NCI-H187 treated with DMSO at 0.1 percent for 48 hours (cell line): ENCODE data around the gene CCL22.
"Not testable (repeated sequence)": the region's sequence is repeated elsewhere in the genome, so short reads cannot be mapped to it uniquely, and the experiment has no call there.

Source experiments
- DNase-seq: peaks from one replicate; lab custom pipeline; 2025; lab: John Stamatoyannopoulos, UW

The CCL22 gene, protein sequence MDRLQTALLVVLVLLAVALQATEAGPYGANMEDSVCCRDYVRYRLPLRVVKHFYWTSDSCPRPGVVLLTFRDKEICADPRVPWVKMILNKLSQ

DNA sequence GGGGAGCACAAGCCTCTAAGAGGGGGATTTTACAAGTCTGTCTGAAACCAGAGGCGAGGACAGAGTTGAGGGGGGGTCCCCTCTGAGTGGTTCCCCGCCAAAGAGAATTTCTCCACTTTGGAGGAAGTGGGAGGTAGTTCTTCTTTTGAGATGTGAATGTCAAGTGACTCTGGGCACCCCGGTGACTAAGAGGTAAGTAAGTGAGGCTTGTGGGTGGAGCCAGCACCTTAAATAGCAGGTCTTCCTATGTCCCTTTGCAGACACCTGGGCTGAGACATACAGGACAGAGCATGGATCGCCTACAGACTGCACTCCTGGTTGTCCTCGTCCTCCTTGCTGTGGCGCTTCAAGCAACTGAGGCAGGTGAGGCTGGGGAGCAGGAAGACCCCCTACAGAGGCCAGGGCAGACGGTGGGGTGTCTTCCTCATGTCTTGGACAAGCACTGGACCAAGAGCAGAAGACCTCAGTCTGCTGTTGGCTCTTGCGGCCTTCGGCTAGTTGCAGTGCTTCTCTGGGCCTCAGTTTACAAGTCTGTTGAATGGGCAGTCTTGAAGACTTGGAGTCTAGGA is at the start of gene CCL22:
CCL22 (plus strand) TSS at position 257 of the 569 bp plus-strand sequence; CDS start at position 291, 34 bp downstream.
- no peak for DNase-seq

GRCh38 chr16:57310801-57311200 is 47.8 kb upstream of the CCL22 start:
- DNase-seq, result no peak

GRCh38 chr16:57313509-57313908 is 45.1 kb upstream of the CCL22 start:
- no peak for DNase-seq

- no peak for DNase-seq
Measured at GRCh38 chr16:57314161-57314785, 44.3 kb upstream of the CCL22 start.

DNA sequence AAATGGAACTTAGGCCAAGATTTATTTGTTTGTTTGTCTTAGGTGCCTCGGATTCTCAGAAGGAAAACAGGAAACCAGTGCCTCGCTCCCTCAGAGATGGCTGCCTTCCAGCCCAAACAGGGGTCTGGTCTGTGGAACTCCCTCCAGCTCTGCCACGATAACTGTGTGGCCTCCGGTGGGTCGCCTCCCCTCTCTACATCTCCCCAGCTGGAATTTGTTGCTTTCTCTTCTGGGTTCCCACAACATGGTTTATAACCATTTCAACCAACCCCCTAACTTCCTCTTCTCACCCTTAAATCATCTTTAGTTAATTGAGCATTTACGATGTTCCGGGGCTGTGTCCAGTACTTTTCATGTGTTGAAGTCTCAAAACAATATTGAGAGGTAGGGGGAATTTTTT is 43.2 kb upstream of the CCL22 start:
- no peak for DNase-seq

DNA sequence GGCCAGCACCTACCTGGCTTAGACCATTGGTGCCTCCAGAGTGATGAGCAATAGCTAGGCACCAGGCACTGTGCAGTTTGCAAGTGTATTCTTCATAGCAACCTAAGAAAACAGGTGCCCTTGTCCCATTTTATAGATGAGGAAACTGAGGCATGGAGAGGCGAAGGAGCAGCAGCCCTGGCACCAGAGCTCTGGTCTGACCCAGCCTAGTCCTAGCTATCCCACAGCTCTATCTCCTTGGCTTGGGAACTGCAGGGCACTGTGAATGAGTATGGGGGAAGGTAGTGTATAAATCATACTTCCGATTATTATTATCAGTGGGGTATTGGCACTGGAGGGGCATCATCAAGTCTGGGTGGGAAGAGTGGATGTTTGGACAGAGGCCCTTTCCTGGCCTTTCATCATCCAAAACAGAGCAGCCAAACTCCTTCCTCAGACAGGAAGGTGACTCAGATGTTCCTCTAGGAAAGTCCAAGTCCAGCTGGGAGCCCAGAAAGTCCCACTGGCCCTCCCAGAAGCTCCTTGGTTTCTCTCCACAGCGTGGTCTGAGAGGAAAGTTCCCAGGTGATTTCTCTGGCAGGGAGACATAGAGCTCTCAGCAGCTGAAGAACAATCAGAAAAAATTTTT is 42.1 kb upstream of the CCL22 start:
- DNase-seq, result no peak

DNA sequence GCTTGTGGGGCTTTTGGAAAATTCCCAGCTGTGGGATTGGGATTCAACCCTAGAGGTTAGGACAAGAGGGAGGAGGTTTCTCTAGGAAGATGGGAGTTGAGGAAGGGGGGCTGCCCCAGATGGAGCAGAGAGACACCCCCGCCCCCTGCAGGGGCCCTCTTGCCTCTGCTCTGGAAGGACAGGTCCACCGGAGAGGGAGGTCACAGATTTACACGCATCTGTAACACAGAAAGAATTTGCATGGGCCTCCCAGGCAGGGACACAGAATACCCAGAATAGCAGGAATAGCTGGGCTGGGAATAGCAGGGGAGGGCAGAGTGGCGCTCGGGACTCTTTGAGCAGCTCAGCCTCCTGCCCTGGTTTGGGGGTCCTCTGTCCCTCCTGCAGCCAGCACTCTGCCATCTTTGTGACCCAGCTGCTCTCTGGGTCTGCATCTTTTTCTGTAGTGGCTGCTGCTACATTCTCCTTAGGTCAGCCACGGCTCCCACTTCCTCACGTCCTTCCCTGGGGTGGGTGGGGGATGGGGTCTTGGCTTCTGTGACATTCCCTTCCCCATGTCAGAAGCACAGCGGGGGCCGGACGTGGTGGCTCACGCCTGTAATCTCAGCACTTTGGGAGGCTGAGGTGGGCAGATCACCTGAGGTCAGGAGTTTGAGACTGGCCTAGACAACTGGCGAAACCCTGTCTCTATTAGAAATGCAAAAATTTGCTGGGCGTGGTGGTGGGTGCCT is 40.2 kb upstream of the CCL22 start:
- no peak for DNase-seq

DNA sequence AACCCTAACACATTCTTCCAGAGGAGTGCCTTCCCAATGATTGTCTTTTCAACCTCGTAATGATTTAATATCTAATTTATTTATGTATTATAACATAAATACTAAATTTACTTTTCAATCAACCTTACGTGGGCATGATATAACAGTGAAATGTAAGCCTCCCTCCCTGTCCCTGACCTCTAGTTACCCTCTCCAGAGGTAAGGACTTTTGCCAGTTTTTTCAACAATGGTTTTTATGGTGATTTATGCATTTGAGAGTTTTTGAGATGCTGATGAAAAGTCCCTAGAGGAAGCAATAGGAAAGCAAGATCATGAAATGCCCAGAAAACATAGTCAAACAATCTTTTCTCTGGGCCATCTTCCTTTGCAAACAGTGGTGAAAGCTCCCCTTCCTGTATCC is 38.9 kb upstream of the CCL22 start:
- no peak for DNase-seq

DNA sequence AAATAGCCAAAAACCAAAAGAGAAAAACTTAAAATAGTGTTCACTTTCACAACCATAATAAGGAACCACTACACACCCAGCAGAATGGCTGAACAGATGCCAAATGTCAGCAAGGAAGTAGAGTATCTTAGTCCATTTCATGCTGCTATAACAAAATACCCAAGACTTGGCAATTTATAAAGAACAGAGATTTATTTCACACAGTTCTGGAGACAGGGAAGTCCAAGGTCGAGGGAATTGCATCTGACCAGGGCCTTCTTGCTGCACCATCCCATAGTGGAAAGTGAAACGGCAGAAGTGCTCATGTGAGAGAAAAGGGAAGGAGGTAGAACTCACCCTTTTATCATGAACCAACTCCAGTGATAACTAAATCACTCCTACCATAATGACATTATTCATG is 33.8 kb upstream of the CCL22 start:
- no peak for DNase-seq

- no peak for DNase-seq
Measured at GRCh38 chr16:57325458-57325857, 33.1 kb upstream of the CCL22 start.

- no peak for DNase-seq
Measured at GRCh38 chr16:57329718-57330327, 28.8 kb upstream of the CCL22 start.

DNA sequence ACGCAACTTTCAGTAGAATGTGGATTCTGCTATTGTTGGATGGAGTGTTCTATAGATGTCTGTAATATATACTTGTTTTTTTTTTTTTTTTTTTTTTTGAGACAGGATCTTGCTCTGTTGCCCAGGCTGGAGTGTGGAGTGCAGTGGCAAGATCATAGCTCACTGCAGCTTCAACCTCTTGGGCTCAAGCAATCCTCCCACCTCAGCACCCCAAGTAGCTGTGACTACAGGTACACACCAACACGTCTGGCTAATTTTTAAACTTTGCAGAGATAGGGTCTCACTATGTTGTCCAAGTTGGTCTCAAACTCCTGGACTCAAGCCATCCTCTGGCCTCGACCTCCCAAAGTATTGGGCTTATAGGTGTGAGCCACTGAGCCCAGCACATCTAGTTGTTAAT is 27.2 kb upstream of the CCL22 start:
- no peak for DNase-seq

- DNase-seq, result no peak
Measured at GRCh38 chr16:57333402-57333801, 25.2 kb upstream of the CCL22 start.

GRCh38 chr16:57335366-57335765 is 23.2 kb upstream of the CCL22 start:
- no peak for DNase-seq

DNA sequence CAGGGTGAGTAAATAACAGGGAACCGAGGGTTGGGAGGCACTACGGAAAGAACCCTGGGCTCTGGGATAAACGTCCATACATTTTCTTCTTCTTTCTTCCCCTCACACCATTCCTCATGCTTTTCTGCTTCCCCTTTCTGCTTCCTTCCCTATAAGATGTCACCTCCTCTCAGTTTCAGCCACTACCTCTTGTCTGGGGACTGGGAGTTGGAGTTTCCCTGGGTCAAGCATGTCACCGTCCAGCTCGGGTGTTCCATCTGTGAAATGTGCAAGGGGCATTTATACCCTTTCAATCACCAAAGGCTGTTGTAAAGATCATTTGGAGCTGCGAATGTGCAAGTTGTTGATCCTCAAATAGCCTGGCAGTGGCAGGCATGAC is 17.5 kb upstream of the CCL22 start:
- no peak for DNase-seq

- DNase-seq, result no peak
Measured at GRCh38 chr16:57341441-57342303, 16.9 kb upstream of the CCL22 start.

DNA sequence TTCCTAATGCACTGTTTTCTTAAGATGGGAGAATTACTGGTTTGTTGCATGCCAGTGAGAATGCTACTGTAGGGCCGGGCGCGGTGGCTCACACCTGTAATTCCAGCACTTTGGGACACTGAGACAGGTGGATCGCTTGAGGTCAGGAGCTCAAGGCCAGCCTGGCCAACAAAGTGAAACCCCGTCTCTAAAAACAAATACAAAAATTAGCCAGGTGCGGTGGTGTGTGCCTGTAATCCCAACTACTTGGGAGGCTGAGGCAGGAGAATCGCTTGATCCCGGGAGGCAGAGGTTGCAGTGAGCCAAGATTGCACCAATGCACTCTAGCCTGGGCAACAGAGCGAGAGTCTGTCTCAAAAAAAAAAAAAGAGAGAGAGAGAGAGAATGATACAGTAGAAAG is 16.0 kb upstream of the CCL22 start:
- not testable (repeated sequence) for DNase-seq

DNA sequence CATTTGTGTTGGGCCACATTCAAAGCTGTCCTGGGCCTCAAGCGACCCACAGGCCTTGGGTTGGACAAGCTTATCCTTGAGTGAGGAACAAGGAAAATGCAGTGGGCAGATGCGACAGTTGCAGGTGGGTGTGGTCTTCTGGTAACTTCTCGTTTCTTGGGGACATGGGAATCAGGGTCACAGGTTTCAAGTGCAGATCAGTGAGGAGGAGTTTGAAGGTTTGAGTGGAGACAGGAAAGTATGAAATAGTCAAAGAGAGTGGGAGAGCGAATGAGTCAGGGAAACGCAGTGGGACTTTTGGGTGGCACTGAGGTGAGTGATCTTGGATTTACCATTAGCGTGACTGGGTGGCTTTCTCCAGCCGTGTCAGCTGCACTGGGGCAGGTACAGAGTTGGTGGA is 15.4 kb upstream of the CCL22 start:
- DNase-seq, result no peak

GRCh38 chr16:57344094-57344493 is 14.5 kb upstream of the CCL22 start:
- DNase-seq, result not testable (repeated sequence)

DNA sequence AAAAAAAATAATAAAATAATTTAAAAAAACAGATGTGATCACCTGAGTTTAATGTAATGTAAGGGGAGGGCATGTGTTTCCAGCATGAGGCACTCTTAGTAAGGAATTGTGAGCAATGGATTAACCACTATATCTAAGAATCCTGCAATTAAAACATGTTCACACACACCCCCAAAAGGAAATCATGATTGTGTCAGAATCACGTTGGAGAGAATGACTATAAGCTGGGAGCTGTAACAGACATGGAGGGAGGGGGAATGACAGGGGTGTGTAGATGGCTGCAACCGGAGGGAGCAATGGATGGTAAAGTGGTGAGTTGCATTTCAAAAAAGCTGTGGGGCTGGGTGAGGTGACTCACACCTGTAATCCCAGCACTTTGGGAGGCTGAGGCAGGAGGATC is 13.6 kb upstream of the CCL22 start:
- no peak for DNase-seq

- DNase-seq, result no peak
Measured at GRCh38 chr16:57345666-57346204, 12.8 kb upstream of the CCL22 start.
